DND-41 (cell line): ENCODE results near the gene ANP32B.

Experiments used
- ATAC-seq: fragments of 200-7000 bp; cut with Tn5 transposase; 3 replicates; pipeline ENCODE4 v1.9.1; 2021; ENCODE audit warnings: low read depth; ENCODE audit not compliant: insufficient read depth
- DNase-seq: peaks from one replicate; pipeline ENCODE4 v3.0.0-alpha.2; 2020
- H2AFZ ChIP-seq: 2 replicates; pipeline ENCODE4 v1.6.0; 2012; ENCODE audit warnings: low read depth, low read length
- H3K27ac ChIP-seq: 2 replicates; pipeline ENCODE4 v1.5.1; 2012; ENCODE audit warnings: low read length, inconsistent platforms
- H3K27me3 ChIP-seq: fragments of 200-600 bp; sonication (generic); 2 replicates; pipeline ENCODE4 v1.6.0; 2012; ENCODE audit warnings: low read length, mild to moderate bottlenecking, inconsistent platforms; ENCODE audit not compliant: insufficient read depth, poor library complexity
- H3K36me3 ChIP-seq: 2 replicates; pipeline ENCODE4 v1.5.1; 2012; ENCODE audit warnings: low read length, inconsistent platforms; ENCODE audit not compliant: insufficient read depth
- H3K4me1 ChIP-seq: 2 replicates; pipeline ENCODE4 v1.5.1; 2012; ENCODE audit warnings: mild to moderate bottlenecking, low read length; ENCODE audit not compliant: insufficient read depth
- H3K4me2 ChIP-seq: 2 replicates; pipeline ENCODE4 v1.6.0; 2012; ENCODE audit warnings: mild to moderate bottlenecking, moderate library complexity, low read length, inconsistent platforms; ENCODE audit not compliant: insufficient read depth
- H3K4me3 ChIP-seq, 2 experiments: fragments of 200-600 bp in 1 of 2; shearing (Covaris generic) in 1 of 2; 2 replicates each; pipeline ENCODE4 v1.5.1; 2012 to 2016; ENCODE audit warnings: inconsistent platforms in 2 of 2, low read length in 2 of 2, mild to moderate bottlenecking in 2 of 2, low read depth in 1 of 2, moderate library complexity in 1 of 2
- H3K79me2 ChIP-seq: 2 replicates; pipeline ENCODE4 v1.6.0; 2012; ENCODE audit warnings: low read length, inconsistent platforms; ENCODE audit not compliant: insufficient read depth
- H3K9ac ChIP-seq: 2 replicates; pipeline ENCODE4 v1.6.0; 2012; ENCODE audit warnings: low read depth, mild to moderate bottlenecking, inconsistent platforms, low read length, moderate library complexity
- H3K9me3 ChIP-seq: 2 replicates; pipeline ENCODE4 v1.5.1; 2012; ENCODE audit warnings: low read length, moderate library complexity, mild to moderate bottlenecking, inconsistent platforms; ENCODE audit not compliant: insufficient read depth, severe bottlenecking
- H4K20me1 ChIP-seq: 2 replicates; pipeline ENCODE4 v1.6.0; 2012; ENCODE audit warnings: low read length; ENCODE audit not compliant: insufficient read depth
- CTCF ChIP-seq: IDR thresholded peaks from 2 replicates; pipeline ENCODE4 v1.5.1; 2012; ENCODE audit warnings: borderline replicate concordance, low read length, moderate library complexity, mild to moderate bottlenecking; ENCODE audit not compliant: poor library complexity, severe bottlenecking; ENCODE audit errors: extremely low read depth
- EZH2 ChIP-seq: IDR thresholded peaks from 3 replicates; pipeline ENCODE4 v1.6.1; 2012; ENCODE audit warnings: borderline replicate concordance, low read depth, mild to moderate bottlenecking, moderate library complexity, low read length, inconsistent platforms; ENCODE audit not compliant: severe bottlenecking

ANP32B gene

GRCh38 chr9:98037357-98037756, 54.2 kb downstream of the ANP32B start:
- H3K79me2 ChIP-seq, result no peaks in the 10 kb centered on the region
- no peak overlapping the region for H2AFZ ChIP-seq
- no peaks in the 10 kb centered on the region for H4K20me1 ChIP-seq
- no peak overlapping the region for H3K27ac ChIP-seq
- DNase-seq (no peak), ATAC-seq (no peak)
- peaks cover 6% of the 10 kb centered on the region for H3K4me1 ChIP-seq
- TF ChIP-seq CTCF, result no peak
- TF ChIP-seq EZH2, result no peak
- H3K36me3 ChIP-seq, result no peaks in the 10 kb centered on the region
- no peak overlapping the region for H3K4me3 ChIP-seq
- no peak overlapping the region for H3K4me2 ChIP-seq
- H3K9me3 ChIP-seq, result no peaks in the 10 kb centered on the region
- no peaks in the 10 kb centered on the region for H3K27me3 ChIP-seq
- no peak overlapping the region for H3K9ac ChIP-seq

DNA sequence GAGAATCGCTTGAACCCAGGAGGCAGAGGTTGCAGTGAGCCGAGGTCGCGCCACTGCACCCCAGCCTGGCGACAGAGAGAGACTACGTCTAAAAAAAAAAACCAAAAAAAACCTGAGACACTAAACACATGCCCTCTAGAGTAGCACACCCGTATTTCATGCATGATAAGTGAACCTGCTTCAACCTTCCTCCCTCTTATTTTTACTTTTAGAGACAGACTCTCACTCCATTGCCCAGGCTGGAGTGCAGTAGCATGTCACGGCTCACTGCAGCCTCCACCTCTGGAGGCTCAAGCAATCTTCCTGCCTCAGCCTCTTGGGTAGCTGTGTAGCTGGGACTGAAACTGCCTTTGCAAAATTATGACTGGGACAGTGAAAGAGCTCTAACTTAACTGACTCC, 55.8 kb downstream of the ANP32B start:
- no peak for ATAC-seq
- no peak overlapping the region for H3K27ac ChIP-seq
- H3K4me1 ChIP-seq, result peaks cover 6% of the 10 kb centered on the region
- no peaks in the 10 kb centered on the region for H3K36me3 ChIP-seq
- no peak overlapping the region for H3K4me3 ChIP-seq
- no peak for TF ChIP-seq CTCF
- H3K27me3 ChIP-seq, result no peaks in the 10 kb centered on the region
- H3K9me3 ChIP-seq, result no peaks in the 10 kb centered on the region
- no peak overlapping the region for H3K9ac ChIP-seq
- H3K4me2 ChIP-seq, result no peak overlapping the region
- DNase-seq, result no peak
- H3K79me2 ChIP-seq, result no peaks in the 10 kb centered on the region
- H4K20me1 ChIP-seq, result no peaks in the 10 kb centered on the region
- no peak overlapping the region for H2AFZ ChIP-seq

DNA sequence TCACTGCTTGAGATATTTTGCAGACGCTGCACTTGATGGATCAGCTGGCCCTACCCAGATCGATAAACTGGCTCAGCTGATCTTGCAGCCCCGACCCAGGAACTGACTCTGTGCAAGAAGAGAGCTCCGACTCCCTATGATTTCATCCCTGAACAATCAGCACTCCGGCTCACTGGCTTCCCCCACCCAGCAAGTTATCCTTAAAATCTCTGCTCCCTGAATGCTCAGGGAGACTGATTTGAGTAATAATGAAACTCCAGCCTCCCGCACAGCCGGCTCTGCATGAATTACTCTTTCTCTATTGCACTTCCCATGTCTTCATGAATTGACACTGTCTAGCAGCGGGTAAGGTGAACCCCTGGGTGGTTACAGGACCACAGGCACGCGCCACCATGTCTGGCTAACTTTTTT, 56.5 kb downstream of the ANP32B start:
- no peak for TF ChIP-seq CTCF
- no peak for TF ChIP-seq EZH2
- Histone ChIP-seq H3K27me3 (no peaks in the 10 kb centered on the region), H3K4me3 (no peak overlapping the region), H3K79me2 (0 out of 2 replicates have a peak, but pooled peaks cover 1% of the 10 kb centered on the region), H3K9me3 (no peaks in the 10 kb centered on the region), H2AFZ (no peak overlapping the region), H4K20me1 (no peaks in the 10 kb centered on the region), H3K27ac (no peak overlapping the region), H3K4me2 (no peak overlapping the region), H3K9ac (no peak overlapping the region), H3K4me1 (peaks cover 5% of the 10 kb centered on the region), H3K36me3 (no peaks in the 10 kb centered on the region)
- ATAC-seq, result no peak
- no peak for DNase-seq

GRCh38 chr9:98040212-98040611, 57.1 kb downstream of the ANP32B start:
- Histone ChIP-seq H2AFZ (no peak overlapping the region), H3K4me1 (peaks cover 8% of the 10 kb centered on the region), H3K4me2 (no peak overlapping the region), H3K4me3 (no peak overlapping the region), H3K27me3 (no peaks in the 10 kb centered on the region), H3K79me2 (peaks cover 7% of the 10 kb centered on the region), H3K36me3 (no peaks in the 10 kb centered on the region), H3K27ac (no peak overlapping the region), H4K20me1 (no peaks in the 10 kb centered on the region), H3K9me3 (no peaks in the 10 kb centered on the region), H3K9ac (no peak overlapping the region)
- DNase-seq, result no peak
- TF ChIP-seq CTCF (no peak), EZH2 (no peak)
- ATAC-seq, result no peak
